Gastrocnemius medialis (tissue), 4 donors: ENCODE measurements around the gene ZBTB20. TPM values are rescaled to one million over a fixed set of nuclear protein-coding genes. Genes with fewer than 3 reads are reported as not detected.

Source experiments
- ATAC-seq, 2 donors: fragments of 150-250 bp; one replicate each; pipeline ENCODE4 v1.9.1; 2016
- DNase-seq, 2 donors: peaks; one replicate each; pipeline ENCODE4 v3.0.0-alpha.2; 2019
- H3K27ac ChIP-seq, 4 donors: fragments of 200-600 bp; sonication (generic); 1 replicate in 1 of 4; 2 replicates in 3 of 4; pipeline ENCODE4 v1.5.1; 2016 to 2018; ENCODE audit warnings: mild to moderate bottlenecking in 2 of 4, moderate library complexity in 1 of 4
- H3K27me3 ChIP-seq, 3 donors: fragments of 200-600 bp; sonication (generic) in 2 of 3; 1 replicate in 1 of 3; 2 replicates in 2 of 3; pipeline versions ENCODE4 v1.5.1 to v1.6.0; 2016 to 2019; ENCODE audit warnings: mild to moderate bottlenecking in 1 of 3, moderate library complexity in 1 of 3
- H3K36me3 ChIP-seq, 2 donors: fragments of 200-600 bp; sonication (generic) in 1 of 2; one replicate each; pipeline ENCODE4 v1.5.1; 2017 to 2018
- H3K4me1 ChIP-seq, 2 donors: fragments of 200-600 bp; sonication (generic) in 1 of 2; one replicate each; pipeline ENCODE4 v1.5.1; 2016 to 2017; ENCODE audit warnings: mild to moderate bottlenecking in 2 of 2
- H3K4me3 ChIP-seq, 4 donors: fragments of 200-600 bp; sonication (generic) in 3 of 4; 1 replicate in 1 of 4; 2 replicates in 3 of 4; pipeline ENCODE4 v1.5.1; 2016 to 2019; ENCODE audit warnings: mild to moderate bottlenecking in 2 of 4
- H3K9me3 ChIP-seq, 3 donors: fragments of 200-600 bp; sonication (generic) in 2 of 3; 1 replicate in 1 of 3; 2 replicates in 2 of 3; pipeline ENCODE4 v1.5.1; 2016 to 2019
- CTCF ChIP-seq, 5 experiments: fragments of 450-650 bp in 3 of 5; fragments of 200-600 bp in 2 of 5; sonication (generic) in 2 of 5; IDR thresholded peaks in 4 of 5; conservative IDR thresholded peaks in 1 of 5; 1 replicate in 4 of 5; 2 replicates in 1 of 5; pipeline ENCODE4 v1.5.1; 2016 to 2019; ENCODE audit warnings: antibody characterized with exemption in 5 of 5, mild to moderate bottlenecking in 3 of 5, moderate library complexity in 3 of 5
- POLR2A ChIP-seq, 2 donors: fragments of 450-650 bp; IDR thresholded peaks; one replicate each; pipeline ENCODE4 v1.6.1; 2017; ENCODE audit warnings: antibody characterized with exemption in 2 of 2, mild to moderate bottlenecking in 2 of 2, moderate library complexity in 2 of 2
- in situ Hi-C, 4 donors: fragments of 200-750 bp; cut with MboI; loops; one replicate each; pipeline versions ENCODE4 v1.15.0 to v1.8.0; 2017; ENCODE audit warnings: low sequenced_read_pairs in 4 of 4
- intact Hi-C: fragments of 100-400 bp; cut with DNase I; formaldehyde crosslinking; loops from one replicate; pipeline ENCODE4 v1.15.1; 2023; ENCODE audit warnings: low total_unique reads
- total RNA-seq, 4 donors: library from RNA; depleted of rRNA; stranded (reverse); fragments of >200 nt; gene quantifications; one replicate each; pipeline versions ENCODE4 v1.1.0 to v1.2.3, GENCODE V29; 2016

The ZBTB20 gene
- total RNA-seq, 4 donors from 2014 or later = 47.6 to 86.5 (median 69.0) TPM

- ATAC-seq (no peak), DNase-seq (no peak)
- Histone ChIP-seq H3K4me3 (no peak overlapping the region), H3K9me3 (no peaks in the 10 kb centered on the region), H3K27me3 (no peaks in the 10 kb centered on the region), H3K27ac (no peak overlapping the region), H3K36me3 (no peaks in the 10 kb centered on the region), H3K4me1 (peaks cover 0 to 4% of the 10 kb centered on the region in 2 donors)
- TF ChIP-seq CTCF (IDR thresholded peaks at IDR 0.05 in 4 of 5, conservative IDR thresholded peaks at IDR 0.05 in 1 of 5) (no peak), POLR2A (IDR thresholded peaks at IDR 0.05) (no peak)
- intact Hi-C loops (no loop called here), in situ Hi-C loops (no loop called here)
These were observed 356.3 kb downstream of the ZBTB20 start for GRCh38 chr3:114790752-114791151.

DNA sequence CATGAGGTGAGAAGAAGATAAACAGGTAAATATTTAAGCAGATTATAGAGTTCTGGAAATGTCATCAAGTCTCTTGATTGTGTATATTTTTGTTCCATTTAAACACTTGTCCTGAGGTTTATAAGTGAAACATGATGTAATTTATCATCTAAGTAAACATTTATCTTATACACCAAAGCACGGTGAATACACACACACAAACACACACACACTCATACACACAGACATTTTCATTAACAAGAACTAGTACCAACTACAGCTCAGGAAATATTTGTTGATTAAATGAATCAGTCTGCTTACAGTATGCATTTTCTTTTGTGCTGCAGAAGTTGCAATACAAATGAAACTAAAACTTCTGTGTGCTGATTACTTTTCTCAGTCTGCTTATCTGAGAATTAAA is 357.3 kb downstream of the ZBTB20 start:
- no peaks in the 10 kb centered on the region for H3K36me3 ChIP-seq
- intact Hi-C loops (no loop called here), in situ Hi-C loops (no loop called here)
- H3K4me3 ChIP-seq = no peak overlapping the region
- DNase-seq (no peak), ATAC-seq (no peak)
- H3K9me3 ChIP-seq = no peaks in the 10 kb centered on the region
- no peak overlapping the region for H3K27ac ChIP-seq
- peaks cover 3 to 4% of the 10 kb centered on the region in 2 donors for H3K4me1 ChIP-seq
- no peaks in the 10 kb centered on the region for H3K27me3 ChIP-seq
- no peak for TF ChIP-seq POLR2A (IDR thresholded peaks at IDR 0.05)
- no peak for TF ChIP-seq CTCF (IDR thresholded peaks at IDR 0.05 in 4 of 5, conservative IDR thresholded peaks at IDR 0.05 in 1 of 5)

- H3K27ac ChIP-seq = no peak overlapping the region
- no peak for ATAC-seq
- DNase-seq = no peak
- H3K27me3 ChIP-seq = no peaks in the 10 kb centered on the region
- no peak overlapping the region for H3K4me3 ChIP-seq
- H3K9me3 ChIP-seq = no peaks in the 10 kb centered on the region
- in situ Hi-C loops (no loop called here), intact Hi-C loops (no loop called here)
- H3K4me1 ChIP-seq = no peaks in the 10 kb centered on the region
- TF ChIP-seq CTCF (IDR thresholded peaks at IDR 0.05 in 4 of 5, conservative IDR thresholded peaks at IDR 0.05 in 1 of 5) (no peak), POLR2A (IDR thresholded peaks at IDR 0.05) (no peak)
- no peaks in the 10 kb centered on the region for H3K36me3 ChIP-seq
These were observed 371.7 kb downstream of the ZBTB20 start for GRCh38 chr3:114775395-114775794.

GRCh38 chr3:114770874-114771273 is 376.2 kb downstream of the ZBTB20 start:
- DNase-seq (no peak), ATAC-seq (no peak)
- in situ Hi-C loops = no loop called here
- intact Hi-C loops = no loop called here
- Histone ChIP-seq H3K36me3 (no peaks in the 10 kb centered on the region), H3K4me1 (peaks cover 0 to 12% of the 10 kb centered on the region in 2 donors), H3K4me3 (no peak overlapping the region), H3K27ac (no peak overlapping the region), H3K27me3 (no peaks in the 10 kb centered on the region), H3K9me3 (no peaks in the 10 kb centered on the region)
- no peak for TF ChIP-seq POLR2A (IDR thresholded peaks at IDR 0.05)
- TF ChIP-seq CTCF (IDR thresholded peaks at IDR 0.05 in 4 of 5, conservative IDR thresholded peaks at IDR 0.05 in 1 of 5) = no peak

DNA sequence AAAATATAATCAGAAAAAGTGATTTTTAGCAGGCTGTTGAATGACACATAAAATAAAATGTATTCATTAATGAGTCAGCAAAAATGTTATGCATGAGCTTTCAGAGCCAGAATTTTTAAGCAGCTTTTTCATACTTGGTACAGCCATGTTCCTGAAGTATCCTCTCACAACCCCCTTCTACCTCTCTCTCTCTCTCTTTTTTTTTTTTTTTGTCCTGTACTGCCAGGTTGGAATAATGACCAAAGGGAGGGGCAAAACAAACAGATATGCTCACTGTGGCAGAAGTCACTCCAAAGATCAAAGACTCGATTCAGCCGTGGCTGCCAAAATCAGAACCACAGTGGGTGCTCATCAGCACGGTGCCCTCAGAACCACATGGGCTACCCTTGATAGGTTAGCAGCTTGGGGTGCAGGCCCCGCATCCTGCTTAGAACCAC is 383.0 kb downstream of the ZBTB20 start:
- ATAC-seq = no peak
- intact Hi-C loops (no loop called here), in situ Hi-C loops (no loop called here)
- TF ChIP-seq CTCF (IDR thresholded peaks at IDR 0.05 in 4 of 5, conservative IDR thresholded peaks at IDR 0.05 in 1 of 5) = no peak
- TF ChIP-seq POLR2A (IDR thresholded peaks at IDR 0.05) = no peak
- Histone ChIP-seq H3K4me3 (no peak overlapping the region), H3K4me1 (peaks cover 29 to 57% of the 10 kb centered on the region in 2 donors), H3K9me3 (no peaks in the 10 kb centered on the region), H3K27ac (no peak overlapping the region), H3K36me3 (no peaks in the 10 kb centered on the region), H3K27me3 (no peaks in the 10 kb centered on the region)
- DNase-seq = no peak
